HG02759 (cell line): Measurements from ENCODE around the gene NAALADL2.
"Not testable (repeated sequence)": the region's sequence is repeated elsewhere in the genome, so short reads cannot be mapped to it uniquely, and the experiment has no call there.

Experiments
- ATAC-seq: cut with Tn5 transposase; IDR thresholded peaks from one replicate; pipeline ENCODE4 v1.9.1; 2021; ENCODE audit warnings: mild to moderate bottlenecking, moderate library complexity; ENCODE audit not compliant: unreplicated experiment

NAALADL2 gene

DNA sequence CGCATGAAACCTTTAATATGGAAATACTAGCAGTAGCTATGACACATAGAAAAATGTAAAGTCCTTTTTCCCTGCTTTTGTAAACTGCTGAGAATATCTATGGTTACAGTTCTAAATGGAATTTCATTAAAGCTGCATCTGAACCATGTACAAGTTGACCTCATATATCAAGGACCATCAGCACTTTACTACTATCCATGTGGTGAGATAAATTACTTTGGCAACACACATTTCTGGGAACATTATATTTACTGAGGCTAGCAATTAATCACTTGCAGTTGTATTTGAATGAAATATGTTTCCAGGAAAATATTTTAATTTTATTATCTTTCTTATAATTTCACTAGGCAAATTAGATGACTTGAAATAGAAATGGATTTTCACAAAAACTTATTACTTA, 545.5 kb downstream of the NAALADL2 start:
- ATAC-seq = no peak

DNA sequence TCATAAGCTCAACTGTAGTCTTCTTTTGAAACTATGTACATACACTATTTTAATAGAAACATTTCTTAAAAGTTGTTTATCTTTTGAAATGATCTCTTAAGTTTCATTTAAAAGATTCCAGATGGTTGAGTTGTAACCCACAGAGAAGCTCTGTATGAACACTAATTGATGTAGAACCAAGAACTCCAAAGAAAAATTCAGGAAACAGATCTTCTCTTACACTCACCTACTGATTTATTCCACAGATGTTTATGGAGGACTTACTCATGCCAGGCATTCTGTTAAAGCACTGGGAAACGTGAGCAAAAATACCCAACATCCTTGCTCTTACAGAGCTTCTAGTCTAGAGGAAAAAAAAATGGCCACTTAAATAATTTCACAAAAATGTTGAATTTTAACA, 551.1 kb downstream of the NAALADL2 start:
- no peak for ATAC-seq

GRCh38 chr3:175411405-175411804, 552.3 kb downstream of the NAALADL2 start:
- ATAC-seq = no peak

GRCh38 chr3:175411946-175412345, 552.8 kb downstream of the NAALADL2 start:
- ATAC-seq = no peak

DNA sequence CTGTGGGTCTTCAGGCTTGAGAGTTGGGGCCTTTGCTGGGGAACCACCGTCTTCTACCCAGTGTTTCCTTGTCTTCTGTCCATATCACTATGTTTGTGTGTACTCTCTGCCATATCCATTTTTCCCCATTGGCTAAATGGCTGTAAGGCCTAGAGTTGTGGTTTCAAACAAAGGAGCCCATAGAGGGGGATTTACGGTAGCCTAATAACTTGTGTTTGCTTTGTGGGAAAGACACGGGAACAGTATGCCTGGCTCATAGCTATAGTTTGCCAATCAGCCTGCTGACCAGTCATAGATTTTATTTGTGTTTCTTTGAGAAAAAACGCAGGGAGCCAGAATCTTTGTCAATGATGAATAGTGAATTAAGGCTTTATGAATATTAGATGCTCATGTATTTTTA, 554.8 kb downstream of the NAALADL2 start:
- ATAC-seq = no peak

DNA sequence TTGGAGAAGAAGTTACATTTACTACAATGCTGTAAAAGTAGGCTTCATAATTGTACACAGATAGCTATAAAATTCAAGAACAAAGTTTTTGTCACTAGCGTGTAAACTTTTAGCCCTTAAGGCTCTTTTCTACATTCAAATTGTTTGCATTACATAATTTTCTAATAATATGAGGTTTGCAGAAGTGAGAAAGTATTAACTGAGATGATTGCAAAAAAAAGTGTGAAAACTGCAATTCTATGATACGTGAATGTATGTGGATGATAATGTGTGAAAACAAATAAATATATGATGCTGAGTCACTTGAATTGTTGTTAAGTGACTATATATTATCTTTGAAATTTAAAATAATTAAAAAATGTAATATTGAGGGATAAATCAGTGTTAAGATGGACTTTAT, 557.5 kb downstream of the NAALADL2 start:
- ATAC-seq = no peak

DNA sequence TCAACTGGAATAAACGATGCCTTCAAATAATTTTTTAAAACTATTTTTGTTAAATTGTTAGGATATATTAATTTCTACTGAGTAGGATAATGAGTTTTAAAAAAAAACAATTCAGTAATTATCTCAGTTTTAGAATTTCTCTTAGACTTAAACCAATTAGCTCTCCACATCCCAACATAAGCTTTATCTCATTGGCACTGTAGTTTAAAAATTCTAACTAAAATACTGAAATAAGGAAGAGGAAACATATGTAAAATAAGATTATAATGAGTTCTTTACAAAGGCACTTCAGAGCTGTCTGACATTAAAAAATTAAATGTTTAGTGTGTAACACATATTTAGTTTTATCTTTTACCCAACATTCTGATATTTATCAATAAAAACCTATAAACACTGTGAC, 558.3 kb downstream of the NAALADL2 start:
- ATAC-seq = no peak

- ATAC-seq = no peak
These were observed 562.8 kb downstream of the NAALADL2 start for GRCh38 chr3:175421902-175422301.

DNA sequence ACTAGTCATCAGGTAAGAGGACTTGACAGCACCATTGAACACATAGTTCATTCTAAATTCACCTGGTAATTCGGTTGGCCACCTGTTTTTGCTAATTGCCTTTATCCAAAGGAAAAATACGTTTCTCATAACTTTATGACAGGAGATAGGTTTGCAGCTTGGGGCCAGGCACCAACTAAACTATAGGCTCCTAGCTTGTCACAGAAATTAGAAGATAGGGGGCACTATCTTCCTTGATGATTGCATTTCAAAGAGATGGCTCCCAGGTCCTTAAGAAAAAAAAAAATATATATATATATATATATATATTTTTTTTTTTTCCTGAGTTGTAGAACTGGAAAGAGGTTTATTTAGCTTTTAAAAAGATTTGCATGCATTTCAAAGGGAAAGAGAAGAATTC, 563.6 kb downstream of the NAALADL2 start:
- no peak for ATAC-seq

DNA sequence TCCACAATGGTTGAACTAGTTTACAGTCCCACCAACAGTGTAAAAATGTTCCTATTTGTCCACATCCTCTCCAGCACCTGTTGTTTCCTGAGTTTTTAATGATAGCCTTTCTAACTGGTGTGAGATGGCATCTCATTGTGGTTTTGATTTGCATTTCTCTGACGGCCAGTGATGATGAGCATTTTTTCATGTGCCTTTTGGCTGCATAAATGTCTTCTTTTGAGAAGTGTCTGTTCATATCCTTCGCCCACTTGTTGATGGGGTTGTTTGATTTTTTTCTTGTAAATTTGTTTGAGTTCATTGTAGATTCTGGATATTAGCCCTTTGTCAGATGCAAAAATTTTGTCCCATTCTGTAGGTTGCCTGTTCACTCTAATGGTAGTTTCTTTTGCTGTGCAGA, 564.7 kb downstream of the NAALADL2 start:
- not testable (repeated sequence) for ATAC-seq

- ATAC-seq = no peak
These were observed 567.7 kb downstream of the NAALADL2 start for GRCh38 chr3:175426805-175427204.

DNA sequence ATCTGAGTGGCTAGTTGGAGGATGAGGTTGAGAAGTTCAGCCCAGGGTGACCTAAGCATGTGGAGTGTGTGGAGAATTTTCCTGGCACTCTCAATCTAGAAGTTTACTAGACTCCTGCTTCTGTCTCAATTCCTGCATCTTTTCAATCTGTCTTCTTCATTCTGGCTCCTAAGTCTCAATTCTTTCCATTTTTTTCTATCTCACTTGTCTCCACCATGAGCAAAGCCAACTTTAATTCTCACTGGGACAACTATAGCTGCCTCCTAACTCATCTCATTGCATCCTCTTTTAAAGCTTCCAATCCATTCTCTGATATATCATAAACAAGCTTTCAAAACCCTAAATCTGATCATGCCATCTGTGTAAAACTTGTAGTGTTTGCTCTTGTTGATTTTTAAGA, 569.3 kb downstream of the NAALADL2 start:
- no peak for ATAC-seq

GRCh38 chr3:175430983-175431773, 572.0 kb downstream of the NAALADL2 start:
- ATAC-seq = no peak

DNA sequence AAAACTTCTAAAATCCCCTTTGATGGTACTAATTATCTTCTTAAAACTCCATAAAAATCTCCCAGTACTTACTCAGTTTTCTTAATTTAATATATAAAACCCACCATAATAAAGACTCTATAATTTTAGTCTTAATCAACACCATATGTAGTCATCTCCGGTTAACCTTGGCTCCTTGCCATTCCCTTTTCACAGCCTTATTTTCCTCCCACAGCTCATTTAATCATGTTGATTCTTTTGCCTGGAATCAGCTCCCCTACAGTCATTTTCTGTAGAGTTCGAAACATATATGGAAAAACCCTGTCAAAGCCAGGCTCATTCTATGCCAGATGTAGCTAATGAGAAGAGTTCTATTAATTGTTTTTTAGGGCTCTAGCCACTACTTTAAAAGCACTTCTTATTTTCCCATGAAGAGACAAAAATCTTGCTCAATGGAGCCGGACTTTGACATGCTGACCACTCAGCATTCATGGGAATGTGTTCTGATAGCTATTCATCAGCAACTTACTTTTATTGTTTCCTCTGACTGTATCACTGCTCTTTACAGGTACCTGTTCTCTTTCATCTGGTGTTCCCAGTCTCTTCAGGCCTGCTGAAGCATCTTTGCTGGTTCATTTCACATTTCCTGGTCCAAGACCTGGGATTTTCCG, 573.4 kb downstream of the NAALADL2 start:
- ATAC-seq = no peak

DNA sequence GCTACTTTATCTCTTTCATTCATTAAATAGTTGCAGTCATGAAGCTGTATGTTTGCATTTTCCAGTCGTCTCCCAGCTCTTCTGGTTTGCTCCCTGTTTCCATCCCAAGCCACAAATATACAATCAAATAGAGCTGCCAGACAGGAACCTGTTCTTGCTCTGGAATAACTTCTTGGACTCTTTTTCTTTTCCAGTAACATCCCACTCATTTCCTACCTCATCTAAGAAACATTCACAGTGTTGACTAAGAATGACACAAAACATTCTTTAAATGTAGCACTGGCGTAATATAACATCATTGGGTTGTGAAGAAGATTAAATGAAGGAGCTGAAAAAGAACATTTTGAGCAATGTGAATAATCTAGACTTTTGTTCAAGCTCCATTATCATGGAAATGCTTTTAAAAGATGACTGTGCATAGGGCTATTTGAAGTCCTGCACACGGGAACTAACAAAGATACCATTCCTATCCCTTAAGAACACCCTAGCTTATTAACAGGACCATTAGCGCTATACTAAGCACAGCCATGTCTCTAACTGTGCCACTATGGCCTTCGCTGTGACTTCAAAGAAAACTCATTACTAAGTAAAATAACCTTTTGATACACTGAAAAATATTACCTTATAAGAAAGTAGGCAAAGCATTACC, 574.0 kb downstream of the NAALADL2 start:
- no peak for ATAC-seq

DNA sequence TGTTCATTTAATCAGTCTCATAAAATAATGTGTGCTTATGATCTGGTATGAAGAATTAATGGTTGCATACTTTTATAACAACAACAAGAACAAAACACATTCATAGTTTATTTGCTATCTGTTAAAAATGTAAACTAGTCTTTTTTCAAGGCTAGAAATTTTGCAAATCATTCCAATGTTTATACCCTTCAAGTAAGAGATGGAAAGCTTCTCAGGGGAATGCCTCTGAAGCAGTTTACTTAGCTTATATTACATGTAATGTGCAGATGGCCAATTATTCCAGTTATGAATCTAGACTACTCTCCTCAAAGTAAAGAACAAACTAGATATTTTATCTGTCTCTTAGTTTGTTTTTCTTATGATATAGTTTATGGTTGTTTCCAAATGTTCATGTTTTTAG, 575.4 kb downstream of the NAALADL2 start:
- no peak for ATAC-seq

DNA sequence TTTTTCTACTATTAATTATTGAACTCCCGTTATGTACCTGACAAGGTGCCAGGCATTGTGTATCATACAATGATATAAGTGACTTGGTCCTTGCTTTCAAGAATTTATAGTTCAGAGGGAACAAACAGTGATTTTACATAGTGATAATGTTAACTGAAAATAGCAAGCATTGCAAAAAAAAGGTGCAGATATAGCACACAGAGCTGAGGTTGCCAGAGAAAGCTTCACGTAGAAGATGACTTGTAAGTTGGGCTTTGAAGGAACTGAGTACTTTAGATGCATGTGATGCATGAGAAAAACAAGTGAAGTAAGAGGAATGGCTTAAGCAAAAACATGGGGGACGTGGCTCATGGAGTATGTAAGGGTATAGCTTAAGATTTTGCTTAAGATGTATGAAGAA, 584.5 kb downstream of the NAALADL2 start:
- ATAC-seq = no peak

GRCh38 chr3:175445741-175446140, 586.6 kb downstream of the NAALADL2 start:
- no peak for ATAC-seq

GRCh38 chr3:175447521-175447920, 588.4 kb downstream of the NAALADL2 start:
- ATAC-seq = no peak

- ATAC-seq = no peak
These were observed 594.2 kb downstream of the NAALADL2 start for GRCh38 chr3:175453361-175453760.

- ATAC-seq = no peak
These were observed 597.3 kb downstream of the NAALADL2 start for GRCh38 chr3:175456466-175456865.

DNA sequence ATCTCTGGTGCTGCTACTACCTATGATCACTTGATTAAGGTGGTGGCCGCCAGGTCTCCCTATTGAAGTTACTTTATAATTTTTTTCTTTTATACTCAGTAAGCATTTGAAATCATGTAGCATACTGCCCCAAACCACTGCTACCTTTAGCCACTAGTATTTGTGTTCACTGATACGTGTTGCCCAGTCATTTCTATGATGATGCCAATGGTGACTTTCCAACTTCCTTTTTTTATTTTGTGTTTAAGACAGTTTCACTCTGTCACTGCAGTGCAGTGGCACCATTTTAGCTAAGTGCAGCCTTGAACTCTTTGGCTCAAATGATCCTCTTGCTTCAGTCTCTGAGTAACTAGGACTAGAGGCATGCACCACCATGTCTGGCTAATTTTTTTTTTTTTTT, 598.2 kb downstream of the NAALADL2 start:
- ATAC-seq = peak; percentile 79
